ENCODE measurements around the gene SUSD1.

- TF ChIP-seq CTCF (conservative IDR thresholded peaks at IDR 0.05; ENCODE audit: low read depth, low read length): no peak
- TF ChIP-seq EZH2 (IDR thresholded peaks at IDR 0.05; ENCODE audit: low read length, unreplicated experiment): no peak
These were observed 4.7 kb upstream of the SUSD1 start for GRCh38 chr9:112179816-112180215.

All from PC-3 (cell line).